Sciatic nerve (tissue), 2 donors: ENCODE results near the gene AMOTL1. TPM values are rescaled to one million over a fixed set of nuclear protein-coding genes. Genes with fewer than 3 reads are reported as not detected.

ENCODE experiments used
- ATAC-seq: fragments of 200-7000 bp; cut with Tn5 transposase; one replicate; pipeline ENCODE4 v1.9.1; 2020; ENCODE audit warnings: mild to moderate bottlenecking, moderate library complexity
- DNase-seq: peaks from one replicate; pipeline ENCODE4 v3.0.0-alpha.2; 2020; ENCODE audit warnings: low spot score
- intact Hi-C: fragments of 100-400 bp; cut with DNase I; formaldehyde crosslinking; loops from one replicate; pipeline ENCODE4 v1.14.2; 2022
- total RNA-seq: library from RNA; stranded (reverse); fragmentation: NEBNext Ultra II Directional; extraction: Animal tissue kit (Norgen Biotek cat#: 25700); gene quantifications from one replicate; pipeline ENCODE4 v1.2.1, GENCODE V29; 2021
- donor health status: DM: no; HTN: no; CAD: no.
- donor health status: DM: no; HTN: no; CAD: no.

AMOTL1 gene
- total RNA-seq, 1 donor from 2014 or later, result 75.6 TPM

- intact Hi-C loops, result no loop called here
- ATAC-seq, result peak; percentile 77
- peak; percentile 83 for DNase-seq
These were observed 27.8 kb upstream of the AMOTL1 start for GRCh38 chr11:94740083-94741021.

GRCh38 chr11:94741022-94741679, 27.0 kb upstream of the AMOTL1 start:
- intact Hi-C loops, result no loop called here
- peak; percentile 63 for DNase-seq

GRCh38 chr11:94742665-94743064, 25.5 kb upstream of the AMOTL1 start:
- no peak for ATAC-seq
- intact Hi-C loops, result no loop called here
- no peak for DNase-seq

More at GRCh38 chr11:94741022-94741679, 27.0 kb upstream of the AMOTL1 start:
- ATAC-seq, result peak; percentile 90

- ATAC-seq, result no peak
These were observed 21.4 kb upstream of the AMOTL1 start for GRCh38 chr11:94746721-94747120.

GRCh38 chr11:94747146-94747545, 21.0 kb upstream of the AMOTL1 start:
- intact Hi-C loops, result no loop called here
- DNase-seq, result no peak
- no peak for ATAC-seq

More at GRCh38 chr11:94746721-94747120, 21.4 kb upstream of the AMOTL1 start:
- intact Hi-C loops, result no loop called here
- DNase-seq, result no peak

GRCh38 chr11:94747601-94748041, 20.5 kb upstream of the AMOTL1 start:
- DNase-seq (no peak), ATAC-seq (no peak)
- intact Hi-C loops, result no loop called here

- no peak for ATAC-seq
- DNase-seq, result no peak
- intact Hi-C loops, result no loop called here
These were observed 18.8 kb upstream of the AMOTL1 start for GRCh38 chr11:94749369-94749768.

- ATAC-seq (peak; percentile 31), DNase-seq (no peak)
- intact Hi-C loops, result no loop called here
These were observed 17.6 kb upstream of the AMOTL1 start for GRCh38 chr11:94750319-94751217.

GRCh38 chr11:94751218-94751609, 16.9 kb upstream of the AMOTL1 start:
- intact Hi-C loops, result no loop called here
- ATAC-seq (peak; percentile 77), DNase-seq (no peak)

- DNase-seq, result no peak
- no peak for ATAC-seq
- intact Hi-C loops, result no loop called here
These were observed 16.4 kb upstream of the AMOTL1 start for GRCh38 chr11:94751786-94752185.

- intact Hi-C loops, result no loop called here
- DNase-seq, result no peak
- no peak for ATAC-seq
These were observed 14.5 kb upstream of the AMOTL1 start for GRCh38 chr11:94753630-94754029.

- no peak for DNase-seq
- intact Hi-C loops, result no loop called here
- ATAC-seq, result no peak
These were observed 13.8 kb upstream of the AMOTL1 start for GRCh38 chr11:94754335-94754734.

GRCh38 chr11:94754819-94755218, 13.3 kb upstream of the AMOTL1 start:
- DNase-seq (no peak), ATAC-seq (no peak)
- intact Hi-C loops, result no loop called here

GRCh38 chr11:94755494-94755893, 12.7 kb upstream of the AMOTL1 start:
- ATAC-seq, result no peak
- no peak for DNase-seq
- intact Hi-C loops, result no loop called here

- DNase-seq (no peak), ATAC-seq (no peak)
- intact Hi-C loops, result no loop called here
These were observed 11.0 kb upstream of the AMOTL1 start for GRCh38 chr11:94757037-94757735.

- intact Hi-C loops, result no loop called here
- ATAC-seq, result no peak
- DNase-seq, result no peak
These were observed 9.5 kb upstream of the AMOTL1 start for GRCh38 chr11:94758666-94759065.

GRCh38 chr11:94759522-94759921, 8.6 kb upstream of the AMOTL1 start:
- ATAC-seq, result no peak
- intact Hi-C loops, result no loop called here

GRCh38 chr11:94760296-94760695, 7.9 kb upstream of the AMOTL1 start:
- ATAC-seq (no peak), DNase-seq (no peak)
- intact Hi-C loops, result no loop called here

More at GRCh38 chr11:94759522-94759921, 8.6 kb upstream of the AMOTL1 start:
- DNase-seq, result no peak

- ATAC-seq (no peak), DNase-seq (no peak)
- intact Hi-C loops, result no loop called here
These were observed 5.9 kb upstream of the AMOTL1 start for GRCh38 chr11:94762208-94762607.
